Esophagus squamous epithelium (tissue), 4 donors: ENCODE results near the gene TUBB2B.
"Not testable (repeated sequence)": the region's sequence is repeated elsewhere in the genome, so short reads cannot be mapped to it uniquely, and the experiment has no call there.

Experiments
- CTCF ChIP-seq, 6 experiments: fragments of 450-650 bp in 4 of 6; fragments of 200-600 bp in 2 of 6; sonication (generic) in 2 of 6; IDR thresholded peaks; one replicate each; pipeline ENCODE4 v1.5.1; 2016 to 2019; ENCODE audit warnings: antibody characterized with exemption in 6 of 6, mild to moderate bottlenecking in 4 of 6, moderate library complexity in 4 of 6
- POLR2A ChIP-seq, 4 donors: fragments of 450-650 bp; IDR thresholded peaks; one replicate each; pipeline ENCODE4 v1.6.1; 2017; ENCODE audit warnings: antibody characterized with exemption in 4 of 4, mild to moderate bottlenecking in 4 of 4, moderate library complexity in 3 of 4

GRCh38 chr6:3179945-3180344 is 47.5 kb downstream of the TUBB2B start:
- TF ChIP-seq POLR2A, CTCF (IDR thresholded peaks at IDR 0.05): not testable (repeated sequence)
